Measurements from ENCODE around the gene TRMO. TPM values are rescaled to one million over a fixed set of nuclear protein-coding genes. Genes with fewer than 3 reads are reported as not detected.
"Not testable (repeated sequence)": the region's sequence is repeated elsewhere in the genome, so short reads cannot be mapped to it uniquely, and the experiment has no call there.

The TRMO gene
- total and polyA plus RNA-seq, 2 of the 8 experiments (the other 6 are each of a cell fraction or from before 2014, with no cell fraction given) = 4.6 to 5.6 TPM

- DNase-seq (ENCODE audit: low read depth in 1 of 2, low spot score in 2 of 2); H3K79me2 ChIP-seq (ENCODE audit: control insufficient read depth in 1 of 2, insufficient read depth in 2 of 2, low read length in 2 of 2); H3K4ac ChIP-seq (replicated peaks; ENCODE audit: insufficient read length, low read depth, low read length); H4K5ac ChIP-seq (ENCODE audit: insufficient read length, low read depth, low read length); H3K36me3 ChIP-seq (ENCODE audit: control insufficient read depth in 2 of 4, insufficient read depth in 4 of 4, low read length in 3 of 4); H2BK20ac ChIP-seq (ENCODE audit: low read length); CTCF ChIA-PET (ENCODE audit: partially characterized antibody); H2BK120ac ChIP-seq (replicated peaks; ENCODE audit: low read depth, low read length); H3K23me2 ChIP-seq (ENCODE audit: low read depth, low read length); H3K9me3 ChIP-seq (ENCODE audit: insufficient read depth in 2 of 2, low read depth in 1 of 2, low read length in 1 of 2); H3K18ac ChIP-seq (ENCODE audit: extremely low read depth, low read length); H3K27ac ChIP-seq (ENCODE audit: low read depth, low read length); H3K56ac ChIP-seq (replicated peaks; ENCODE audit: insufficient read length, low read depth, low read length); H2AK5ac ChIP-seq (ENCODE audit: low read depth, low read length); H2BK5ac ChIP-seq (ENCODE audit: low read depth, low read length); H3K4me2 ChIP-seq (ENCODE audit: insufficient read depth in 1 of 2, low read depth in 2 of 2, low read length in 2 of 2); H3K4me1 ChIP-seq (replicated peaks in 1 of 4; ENCODE audit: control insufficient read depth in 3 of 4, insufficient read depth in 4 of 4, low read length in 3 of 4); H2BK12ac ChIP-seq (ENCODE audit: low read depth, low read length); H3K79me1 ChIP-seq (ENCODE audit: low read depth, low read length); FAIRE-seq; POLR2A ChIA-PET (ENCODE audit: partially characterized antibody); H4K20me1 ChIP-seq (replicated peaks in 1 of 2; ENCODE audit: control insufficient read depth in 1 of 2, insufficient read depth in 2 of 2, low read length in 2 of 2); H4K8ac ChIP-seq (ENCODE audit: extremely low read depth, insufficient read depth, low read length); H2AFZ ChIP-seq (ENCODE audit: low read length); H2BK15ac ChIP-seq (ENCODE audit: low read length); H3K4me3 ChIP-seq (ENCODE audit: extremely low read depth in 1 of 4, insufficient read depth in 2 of 4, low read depth in 3 of 4, low read length in 4 of 4); H3K23ac ChIP-seq (ENCODE audit: insufficient read length); H3K9ac ChIP-seq (replicated peaks in 1 of 4; ENCODE audit: extremely low read depth in 1 of 4, low read depth in 3 of 4, low read length in 3 of 4); H4K91ac ChIP-seq (replicated peaks; ENCODE audit: insufficient read length, low read length); H3K14ac ChIP-seq (ENCODE audit: insufficient read length): not testable (repeated sequence)
- H3K27me3 ChIP-seq (replicated peaks in 1 of 4; ENCODE audit: control insufficient read depth in 3 of 4, extremely low read depth in 1 of 4, insufficient read depth in 3 of 4, low read length in 3 of 4) = peaks cover 0 to 21% (median 7%) of the 10 kb centered on the region in 4 experiments; a peak in 5 of 7 replicates
- 74% methylated on average over 2 of the region's 2 CpGs; no CpG with 5 or more reads in 1 of the 2 experiments for WGBS, 2 experiments (ENCODE audit: extremely low coverage in 1 of 2, insufficient coverage in 1 of 2, insufficient read length in 1 of 2, insufficient replicate concordance in 2 of 2, low coverage in 1 of 2, low lambda C conversion rate in 2 of 2, missing lambda C conversion rate in 1 of 2)
Measured at GRCh38 chr9:97945470-97945869, 23.2 kb upstream of the TRMO start.

Measured in H1 (cell line).